GM23338 (cell line): ENCODE data around the gene RAD50. TPM values are rescaled to one million over a fixed set of nuclear protein-coding genes. Genes with fewer than 3 reads are reported as not detected.

Source experiments
- ATAC-seq: fragments of 200-7000 bp; cut with Tn5 transposase; 3 replicates; pipeline ENCODE4 v1.9.1; 2020
- DNase-seq: peaks from one replicate; pipeline ENCODE4 v3.0.0-alpha.2; 2015; ENCODE audit warnings: low spot score
- H2AFZ ChIP-seq: fragments of 200-600 bp; sonication (generic); 2 replicates; pipeline ENCODE4 v1.8.0; 2016; ENCODE audit warnings: antibody characterized with exemption, mild to moderate bottlenecking, moderate library complexity
- H3F3A ChIP-seq: fragments of 200-600 bp; sonication (generic); replicated peaks from 2 replicates; pipeline ENCODE4 v1.8.0; 2017; ENCODE audit warnings: antibody characterized with exemption, mixed run types, low read depth
- H3K27ac ChIP-seq: fragments of 200-600 bp; sonication (generic); 2 replicates; pipeline ENCODE4 v1.6.1; 2016; ENCODE audit warnings: low read depth
- H3K27me3 ChIP-seq: fragments of 200-600 bp; sonication (generic); 2 replicates; pipeline ENCODE4 v1.8.0; 2016; ENCODE audit warnings: mild to moderate bottlenecking, mixed run types, moderate library complexity; ENCODE audit not compliant: insufficient read depth
- H3K36me3 ChIP-seq: fragments of 200-600 bp; sonication (generic); 2 replicates; pipeline ENCODE4 v1.8.0; 2016; ENCODE audit warnings: mild to moderate bottlenecking; ENCODE audit not compliant: insufficient read depth
- H3K4me1 ChIP-seq: fragments of 200-600 bp; sonication (generic); 2 replicates; pipeline ENCODE4 v1.8.0; 2016; ENCODE audit warnings: mild to moderate bottlenecking, moderate library complexity; ENCODE audit not compliant: insufficient read depth
- H3K4me2 ChIP-seq: fragments of 200-600 bp; sonication (generic); 2 replicates; pipeline ENCODE4 v1.7.1; 2017; ENCODE audit warnings: mixed run types
- H3K4me3 ChIP-seq: fragments of 200-600 bp; sonication (generic); 2 replicates; pipeline ENCODE4 v1.6.1; 2016; ENCODE audit warnings: mixed run types
- H3K79me2 ChIP-seq: fragments of 200-600 bp; sonication (generic); replicated peaks from 2 replicates; pipeline ENCODE4 v1.8.0; 2017; ENCODE audit warnings: mild to moderate bottlenecking; ENCODE audit not compliant: insufficient read depth
- H3K9me2 ChIP-seq: fragments of 200-600 bp; sonication (generic); 2 replicates; pipeline ENCODE4 v1.8.0; 2017; ENCODE audit not compliant: insufficient read depth
- H4K20me1 ChIP-seq: fragments of 200-600 bp; sonication (generic); replicated peaks from 2 replicates; pipeline ENCODE4 v1.8.0; 2017; ENCODE audit warnings: mild to moderate bottlenecking; ENCODE audit not compliant: insufficient read depth
- H3K27ac Mint-ChIP-seq: 2 replicates; pipeline ENCODE4 v1.8.0; 2020; ENCODE audit warnings: inconsistent platforms, mild to moderate bottlenecking, moderate library complexity, mixed read lengths
- H3K27me3 Mint-ChIP-seq: 3 replicates; pipeline ENCODE4 v1.8.0; 2022; ENCODE audit warnings: low read depth, mild to moderate bottlenecking, moderate library complexity, mixed read lengths, inconsistent platforms; ENCODE audit not compliant: insufficient read depth, poor library complexity
- H3K36me3 Mint-ChIP-seq: 3 replicates; pipeline ENCODE4 v1.8.0; 2021; ENCODE audit warnings: low read depth, mild to moderate bottlenecking, inconsistent platforms, moderate library complexity, mixed read lengths
- H3K4me1 Mint-ChIP-seq: 3 replicates; pipeline ENCODE4 v1.8.0; 2020; ENCODE audit warnings: mild to moderate bottlenecking, inconsistent platforms, mixed read lengths
- H3K4me3 Mint-ChIP-seq: 3 replicates; pipeline ENCODE4 v1.8.0; 2021; ENCODE audit warnings: moderate library complexity, mild to moderate bottlenecking, inconsistent platforms, mixed read lengths
- H3K9me3 Mint-ChIP-seq: 3 replicates; pipeline ENCODE4 v1.8.0; 2020; ENCODE audit warnings: moderate library complexity, mild to moderate bottlenecking, inconsistent platforms, mixed read lengths
- CREB1 ChIP-seq: fragments of 250-450 bp; sonication (Bioruptor Pico); IDR thresholded peaks from 2 replicates; pipeline ENCODE4 v1.5.0; 2020; ENCODE audit warnings: low read depth, mild to moderate bottlenecking, moderate library complexity
- CTCF ChIP-seq, 2 experiments: fragments of 200-600 bp in 1 of 2; sonication (generic) in 1 of 2; conservative IDR thresholded peaks; 2 replicates each; pipeline versions ENCODE4 v1.5.1 to v1.6.1; 2016 to 2017; ENCODE audit warnings: antibody characterized with exemption in 2 of 2, low read depth in 2 of 2, mild to moderate bottlenecking in 2 of 2, moderate library complexity in 1 of 2
- EZH2 ChIP-seq: fragments of 200-600 bp; sonication (generic); IDR thresholded peaks from one replicate; pipeline ENCODE4 v1.8.0; 2017; ENCODE audit warnings: antibody characterized with exemption, mild to moderate bottlenecking, low read depth; ENCODE audit not compliant: unreplicated experiment
- JUNB ChIP-seq: IDR thresholded peaks from one replicate; pipeline ENCODE4 v1.6.1; 2016; ENCODE audit warnings: antibody characterized with exemption; ENCODE audit not compliant: unreplicated experiment
- POLR2AphosphoS5 ChIP-seq: IDR thresholded peaks from 2 replicates; pipeline ENCODE4 v1.6.1; 2016; ENCODE audit warnings: antibody characterized with exemption, low read depth
- ZNF114 ChIP-seq: fragments of 250-450 bp; sonication (Bioruptor Pico); IDR thresholded peaks from 2 replicates; pipeline ENCODE4 v1.5.0; 2020; ENCODE audit warnings: mild to moderate bottlenecking, moderate library complexity
- ZNF462 ChIP-seq: fragments of 250-450 bp; sonication (Bioruptor Pico); IDR thresholded peaks from 2 replicates; pipeline ENCODE4 v1.5.0; 2020; ENCODE audit warnings: mild to moderate bottlenecking, moderate library complexity
- polyA plus RNA-seq: library from polyadenylated mRNA; unstranded; fragments of >200 nt; fragmentation: Nextera tagmentation; extraction: Ambion mirVana; gene quantifications from 2 replicates; pipeline ENCODE4 v1.2.1, GENCODE V29; 2016
- total RNA-seq: library from RNA; depleted of rRNA; stranded (reverse); fragments of >200 nt; shearing (Covaris generic); gene quantifications from 2 replicates; pipeline ENCODE4 v1.2.3, GENCODE V29; 2014

Gene RAD50
- total and polyA plus RNA-seq, 2 experiments from 2014 or later = 27.0 to 52.2 TPM

- no peaks in the 10 kb centered on the region for H3K27me3 Mint-ChIP-seq
- peaks cover 6% of the 10 kb centered on the region for H3K4me1 Mint-ChIP-seq
- Histone ChIP-seq H3K36me3 (no peaks in the 10 kb centered on the region), H3K27ac (no peak overlapping the region), H2AFZ (no peak overlapping the region), H3K9me2 (no peaks in the 10 kb centered on the region), H3K4me2 (no peak overlapping the region), H3F3A (no peaks in the 10 kb centered on the region), H3K4me1 (no peaks in the 10 kb centered on the region), H3K79me2 (no peaks in the 10 kb centered on the region), H3K27me3 (no peaks in the 10 kb centered on the region), H4K20me1 (no peaks in the 10 kb centered on the region), H3K4me3 (no peak overlapping the region)
- no peak overlapping the region for H3K27ac Mint-ChIP-seq
- DNase-seq (no peak), ATAC-seq (no peak)
- no peaks in the 10 kb centered on the region; the same call in 2 of the 3 replicates for H3K36me3 Mint-ChIP-seq
- no peaks in the 10 kb centered on the region for H3K9me3 Mint-ChIP-seq
- no peak overlapping the region for H3K4me3 Mint-ChIP-seq
- TF ChIP-seq EZH2 (no peak), ZNF114 (CRISPR knock-in tag) (no peak)
These were observed 119.3 kb downstream of the RAD50 start for GRCh38 chr5:132675936-132676689.

GRCh38 chr5:132677191-132677590, 120.4 kb downstream of the RAD50 start:
- H3K79me2 ChIP-seq = no peaks in the 10 kb centered on the region
- no peaks in the 10 kb centered on the region for H3K36me3 ChIP-seq
- H3K9me2 ChIP-seq = no peaks in the 10 kb centered on the region
- no peaks in the 10 kb centered on the region for H3F3A ChIP-seq
- H2AFZ ChIP-seq = no peak overlapping the region
- no peaks in the 10 kb centered on the region for H3K4me1 ChIP-seq
- H3K4me2 ChIP-seq = no peak overlapping the region
- TF ChIP-seq POLR2AphosphoS5 (no peak), CTCF (conservative IDR thresholded peaks at IDR 0.05; ENCODE audit: low read depth in 2 of 2) (peak; percentile 44 to 76)
- no peaks in the 10 kb centered on the region for H4K20me1 ChIP-seq
- Mint-ChIP-seq H3K9me3 (no peaks in the 10 kb centered on the region), H3K36me3 (no peaks in the 10 kb centered on the region), H3K4me1 (peaks cover 6% of the 10 kb centered on the region), H3K4me3 (no peak overlapping the region), H3K27me3 (no peaks in the 10 kb centered on the region), H3K27ac (no peak overlapping the region)
- peak; percentile 31 for DNase-seq
- H3K4me3 ChIP-seq = no peak overlapping the region
- no peaks in the 10 kb centered on the region for H3K27me3 ChIP-seq
- no peak overlapping the region for H3K27ac ChIP-seq
- ATAC-seq = peak; percentile 86

GRCh38 chr5:132677682-132678400, 121.1 kb downstream of the RAD50 start:
- no peaks in the 10 kb centered on the region for H3K27me3 Mint-ChIP-seq
- DNase-seq = no peak
- no peaks in the 10 kb centered on the region for H3K36me3 ChIP-seq
- H3K79me2 ChIP-seq = no peaks in the 10 kb centered on the region
- no peaks in the 10 kb centered on the region for H4K20me1 ChIP-seq
- H3K27ac ChIP-seq = no peak overlapping the region
- H3K4me2 ChIP-seq = no peak overlapping the region
- H3K4me3 Mint-ChIP-seq = no peak overlapping the region
- no peaks in the 10 kb centered on the region for H3K9me3 Mint-ChIP-seq
- no peaks in the 10 kb centered on the region for H3K27me3 ChIP-seq
- H3F3A ChIP-seq = no peaks in the 10 kb centered on the region
- H3K9me2 ChIP-seq = no peaks in the 10 kb centered on the region
- H3K4me3 ChIP-seq = no peak overlapping the region
- no peak for ATAC-seq
- H3K4me1 Mint-ChIP-seq = peaks cover 6% of the 10 kb centered on the region
- no peaks in the 10 kb centered on the region for H3K4me1 ChIP-seq
- H3K36me3 Mint-ChIP-seq = no peaks in the 10 kb centered on the region
- no peak overlapping the region for H2AFZ ChIP-seq
- no peak overlapping the region for H3K27ac Mint-ChIP-seq
- TF ChIP-seq ZNF462 (CRISPR knock-in tag) = no peak
- TF ChIP-seq CREB1 (CRISPR knock-in tag) = no peak
- no peak for TF ChIP-seq JUNB
- TF ChIP-seq ZNF114 (CRISPR knock-in tag) = no peak
- TF ChIP-seq EZH2 = no peak
